NOMO-1 (cell line): ENCODE data around the gene PCNX2.
"Not testable (repeated sequence)": the region's sequence is repeated elsewhere in the genome, so short reads cannot be mapped to it uniquely, and the experiment has no call there.

ENCODE experiments used
- DNase-seq, 2 experiments: peaks; one replicate each; lab custom pipeline; 2025; ENCODE audit not compliant: unreplicated experiment in 2 of 2; lab: John Stamatoyannopoulos, UW

The PCNX2 gene

GRCh38 chr1:233112186-233113008 lies 183.1 kb downstream of the PCNX2 start:
- no peak for DNase-seq

GRCh38 chr1:233111731-233112130 lies 183.8 kb downstream of the PCNX2 start:
- no peak for DNase-seq

GRCh38 chr1:233109096-233109495 lies 186.4 kb downstream of the PCNX2 start:
- DNase-seq: no peak

- DNase-seq: not testable (repeated sequence)
These were observed 187.8 kb downstream of the PCNX2 start for GRCh38 chr1:233107716-233108130.

DNA sequence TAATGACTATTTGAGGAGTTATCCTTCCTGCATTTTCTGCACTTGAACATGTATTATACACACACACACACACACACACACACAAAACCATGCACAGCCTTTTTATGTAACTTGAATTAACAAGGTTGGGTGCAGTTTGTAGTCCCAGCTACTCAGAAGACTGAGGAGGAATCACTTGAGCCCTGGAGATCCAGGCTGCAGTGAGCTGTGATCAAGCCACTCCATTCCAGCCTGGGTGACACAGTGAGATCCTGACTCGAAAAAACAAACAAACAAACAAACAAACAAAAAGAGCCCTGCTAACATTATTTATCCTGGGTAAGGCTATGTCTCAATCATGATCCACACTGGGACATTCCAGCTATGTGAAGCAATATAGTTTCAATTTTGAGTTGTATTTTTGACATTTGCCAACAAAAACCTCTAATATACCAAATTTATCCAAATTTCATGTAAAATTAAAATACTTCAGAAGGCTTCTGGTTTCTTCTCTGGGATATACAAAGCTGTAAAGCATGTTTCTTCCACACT lies 188.3 kb downstream of the PCNX2 start:
- DNase-seq: no peak

- DNase-seq: peak; percentile 17 to 78
These were observed 190.3 kb downstream of the PCNX2 start for GRCh38 chr1:233105225-233105624.

GRCh38 chr1:233102341-233102740 lies 193.2 kb downstream of the PCNX2 start:
- DNase-seq: no peak

GRCh38 chr1:233097959-233098580 lies 197.5 kb downstream of the PCNX2 start:
- DNase-seq: no peak

GRCh38 chr1:233097546-233097945 lies 198.0 kb downstream of the PCNX2 start:
- no peak for DNase-seq

GRCh38 chr1:233094691-233095090 lies 200.8 kb downstream of the PCNX2 start:
- DNase-seq: no peak

DNA sequence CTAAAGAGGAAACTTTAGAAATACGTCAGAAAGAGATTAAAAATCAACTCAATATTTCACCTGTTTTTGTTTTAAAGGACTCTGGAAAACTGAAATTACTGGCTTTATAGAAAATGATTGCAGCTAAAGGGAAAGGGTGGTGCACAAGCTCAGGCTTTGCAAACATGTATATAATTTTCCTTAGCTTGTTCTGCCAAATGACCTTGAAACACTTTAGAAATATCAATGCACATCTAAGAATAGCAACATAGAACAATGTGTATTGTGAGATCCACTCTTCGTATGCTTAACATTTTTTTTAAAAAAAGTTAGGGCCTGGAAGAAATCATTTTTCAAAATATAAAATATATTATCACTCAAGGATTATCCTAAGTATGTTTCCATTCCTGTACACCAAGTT lies 201.3 kb downstream of the PCNX2 start:
- no peak for DNase-seq

- no peak for DNase-seq
These were observed 204.6 kb downstream of the PCNX2 start for GRCh38 chr1:233090746-233091494.

DNA sequence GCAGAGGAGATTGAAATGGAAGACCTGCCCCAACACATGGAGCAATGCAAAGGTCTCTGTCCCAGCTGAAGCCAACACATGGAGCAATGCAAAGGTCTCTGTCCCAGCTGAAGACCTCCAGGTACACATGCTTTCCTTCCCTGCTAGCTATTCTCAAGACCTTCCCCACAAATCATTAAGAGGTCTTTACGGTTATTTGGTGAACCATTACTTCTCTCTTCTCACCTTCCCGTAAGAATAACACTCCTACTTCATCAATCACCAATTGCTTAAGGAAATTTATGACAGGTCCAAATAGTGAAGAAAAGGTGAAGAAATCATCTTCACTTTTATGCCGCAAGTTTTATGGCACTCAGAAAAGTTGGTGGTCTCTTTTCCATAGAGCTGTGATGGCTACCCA lies 206.3 kb downstream of the PCNX2 start:
- DNase-seq: no peak

DNA sequence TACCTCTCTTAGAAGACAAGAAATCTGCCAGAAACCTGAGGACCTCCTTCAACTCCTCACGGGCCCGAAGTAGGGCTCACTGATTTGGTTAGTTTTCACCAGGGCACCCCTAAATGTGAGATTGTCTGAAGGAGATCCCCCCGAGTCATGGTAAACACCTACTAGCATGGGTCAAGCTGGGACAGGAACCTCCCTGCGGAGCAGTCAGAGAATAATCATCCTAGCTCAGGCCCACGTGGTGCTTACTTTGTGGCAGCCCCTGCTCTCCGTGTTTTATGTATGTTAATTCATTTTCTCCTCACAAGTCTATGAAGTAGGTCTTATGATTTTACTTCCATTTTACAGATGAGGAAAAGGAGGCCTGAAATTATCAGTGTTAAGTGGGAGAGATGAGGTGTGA lies 206.9 kb downstream of the PCNX2 start:
- DNase-seq: no peak

GRCh38 chr1:233086961-233087881 lies 208.3 kb downstream of the PCNX2 start:
- DNase-seq: peak; percentile 32 to 47

DNA sequence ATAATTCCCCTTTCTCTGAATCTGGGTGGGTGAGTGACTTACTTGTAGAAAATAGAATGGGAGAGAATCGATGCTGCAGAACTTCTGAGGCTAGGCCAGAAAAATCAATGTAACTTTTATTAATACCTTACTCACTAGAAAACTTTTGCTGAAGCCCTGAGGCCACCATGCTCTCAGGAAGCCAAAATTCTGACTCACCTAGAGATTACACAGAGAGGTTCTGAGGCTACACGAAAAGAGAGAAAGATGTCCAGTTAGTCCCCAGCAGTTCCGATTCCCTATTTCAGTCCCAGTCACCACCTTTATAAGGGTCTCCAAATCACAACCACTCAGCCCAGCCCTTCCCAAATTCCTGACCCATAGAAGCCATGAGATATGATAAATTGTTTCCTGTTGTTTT lies 210.0 kb downstream of the PCNX2 start:
- DNase-seq: no peak

- DNase-seq: peak; percentile 59 to 83
These were observed 212.6 kb downstream of the PCNX2 start for GRCh38 chr1:233082778-233083550.

DNA sequence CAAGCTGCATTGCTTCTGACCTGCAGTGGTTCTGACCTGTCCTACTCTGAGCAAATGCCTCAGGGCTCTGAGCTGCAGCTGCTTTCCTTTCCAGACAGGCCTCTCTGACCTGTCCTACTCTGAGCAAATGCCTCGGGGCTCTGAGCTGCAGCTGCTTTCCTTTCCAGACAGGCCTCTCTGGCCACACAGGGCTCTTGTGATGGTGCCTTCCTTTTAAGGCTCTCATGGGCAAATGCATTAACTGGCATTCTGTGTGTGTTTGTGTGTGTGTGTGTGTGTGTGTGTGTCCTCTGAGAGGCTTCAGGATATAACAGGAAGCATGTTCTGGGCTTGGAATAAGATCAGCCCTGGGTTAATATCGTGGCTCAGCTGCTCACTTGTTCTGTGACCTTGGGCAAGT lies 213.8 kb downstream of the PCNX2 start:
- no peak for DNase-seq

GRCh38 chr1:233080827-233081226 lies 214.7 kb downstream of the PCNX2 start:
- DNase-seq: not testable (repeated sequence)

DNA sequence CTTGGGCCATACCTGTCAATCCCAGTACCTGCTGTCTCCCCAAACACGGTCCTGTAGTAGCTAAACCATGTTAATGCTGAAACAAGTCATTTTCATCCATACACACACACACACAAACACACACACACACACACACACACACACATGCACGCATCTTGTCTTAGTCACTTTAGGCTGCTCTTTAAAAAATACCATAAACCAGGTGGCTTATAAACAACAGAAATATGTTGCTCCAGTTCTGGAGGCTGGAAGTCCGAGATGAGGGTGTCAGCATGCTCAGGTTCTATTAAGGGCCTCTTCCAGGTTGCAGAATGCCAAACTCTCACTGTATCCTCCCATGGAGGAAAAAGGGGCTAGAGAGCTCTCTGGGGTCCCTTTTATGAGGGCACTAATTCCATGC lies 215.2 kb downstream of the PCNX2 start:
- no peak for DNase-seq
